Measurements from ENCODE around the gene ERBB4.

Gene ERBB4

DNA sequence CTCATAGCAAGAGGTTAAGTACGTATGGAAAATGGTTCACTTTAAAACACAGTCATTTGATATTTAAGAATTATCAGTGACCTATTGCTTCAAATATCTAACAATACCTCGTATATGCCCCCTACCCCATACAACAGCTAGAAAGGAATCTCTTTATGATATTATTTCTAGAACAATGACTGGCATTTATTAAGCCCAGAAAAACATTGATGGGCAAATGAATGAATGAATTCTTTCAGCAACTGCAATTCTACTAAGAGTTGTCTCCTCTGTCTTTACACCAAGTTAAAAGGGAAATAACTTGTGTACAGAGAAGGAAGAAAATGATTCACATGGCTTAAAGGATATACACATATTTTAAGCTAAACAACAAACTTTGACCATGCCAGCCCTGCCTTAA lies 384.7 kb downstream of the ERBB4 start:
- TF ChIP-seq CTCF (IDR thresholded peaks at IDR 0.05; ENCODE audit: low read depth, low read length), result no peak
- no peak for DNase-seq (ENCODE audit: low read depth in 2 of 2)

DNA sequence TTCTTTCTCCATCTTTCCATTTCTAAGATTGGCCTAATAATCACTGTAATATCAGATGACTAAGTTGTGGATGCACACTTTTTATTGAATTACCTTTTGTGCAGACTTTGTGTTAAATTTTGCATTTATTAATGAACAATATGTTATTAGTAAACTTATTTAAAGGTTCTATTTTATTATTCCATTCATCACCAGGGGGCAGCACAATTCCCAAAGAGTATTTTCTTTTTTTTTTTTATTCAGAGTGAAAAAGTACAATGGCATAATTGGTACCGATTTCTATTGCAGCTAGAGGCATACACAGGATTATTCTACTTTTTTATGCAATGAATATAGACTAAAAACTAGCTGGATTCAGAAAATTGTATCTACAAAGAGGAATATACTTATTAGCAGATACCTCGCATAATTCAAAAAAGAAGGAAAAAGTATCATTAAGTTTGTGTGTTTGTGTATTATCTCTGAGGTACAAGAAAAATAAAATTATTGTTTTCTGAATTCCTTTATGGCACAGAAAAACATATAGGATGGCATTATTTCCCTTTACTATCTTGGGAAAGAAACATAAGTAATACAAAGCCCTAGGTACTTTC lies 390.6 kb downstream of the ERBB4 start:
- H3K4me3 ChIP-seq (replicated peaks in 1 of 2; ENCODE audit: low read depth in 2 of 2, low read length in 2 of 2), result no peak overlapping the region
- TF ChIP-seq CTCF (IDR thresholded peaks at IDR 0.05; ENCODE audit: low read depth, low read length), result peak; percentile 41
- DNase-seq (ENCODE audit: low read depth in 2 of 2), result peak; percentile 29 to 44

More for the DNA sequence above, 384.7 kb downstream of the ERBB4 start:
- H3K4me3 ChIP-seq (replicated peaks in 1 of 2; ENCODE audit: low read depth in 2 of 2, low read length in 2 of 2), result no peak overlapping the region

DNA sequence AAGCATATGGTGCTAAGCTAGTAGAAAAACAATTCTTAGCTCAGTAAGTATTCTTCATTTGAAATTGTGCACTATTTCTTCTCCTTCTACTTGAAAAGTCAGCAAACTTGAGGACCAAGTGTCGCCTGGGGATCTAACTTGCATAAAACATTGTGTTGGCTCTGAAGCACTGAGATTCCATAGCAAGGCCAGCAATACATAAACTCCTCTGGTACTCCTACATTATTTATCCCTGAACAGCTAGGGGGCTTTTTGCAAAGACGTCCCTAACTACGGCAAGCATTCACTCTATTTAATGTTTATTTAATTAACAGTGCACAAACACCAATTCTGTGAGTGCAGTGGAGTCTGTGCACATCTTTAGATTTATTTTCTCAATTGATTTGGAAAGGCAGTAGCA lies 392.2 kb downstream of the ERBB4 start:
- DNase-seq (ENCODE audit: low read depth in 2 of 2), result no peak
- no peak for TF ChIP-seq CTCF (IDR thresholded peaks at IDR 0.05; ENCODE audit: low read depth, low read length)
- H3K4me3 ChIP-seq (replicated peaks in 1 of 2; ENCODE audit: low read depth in 2 of 2, low read length in 2 of 2), result no peak overlapping the region

- TF ChIP-seq CTCF (IDR thresholded peaks at IDR 0.05; ENCODE audit: low read depth, low read length), result no peak
- H3K4me3 ChIP-seq (replicated peaks in 1 of 2; ENCODE audit: low read depth in 2 of 2, low read length in 2 of 2), result no peak overlapping the region
- DNase-seq (ENCODE audit: low read depth in 2 of 2), result peak; percentile 22 to 75
These were observed 393.5 kb downstream of the ERBB4 start for GRCh38 chr2:212145121-212145520.

DNA sequence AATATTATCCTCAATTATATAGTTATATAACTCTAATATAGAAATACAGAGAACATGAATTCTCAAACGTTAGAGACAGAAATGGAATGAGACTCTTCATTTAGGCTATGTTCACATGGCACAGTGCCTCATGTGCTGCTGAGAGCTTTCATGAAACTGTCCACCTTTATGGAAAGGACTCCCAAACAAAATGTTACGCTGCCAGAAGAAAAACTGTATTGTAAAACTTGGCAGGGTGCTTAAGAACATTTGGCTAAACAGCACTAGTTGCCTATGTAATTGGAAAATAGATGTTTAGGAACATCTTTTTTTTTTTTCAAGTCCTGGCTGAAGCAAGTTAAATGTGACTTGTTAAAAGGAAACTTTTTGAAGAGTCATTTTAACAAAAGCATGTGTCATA lies 396.0 kb downstream of the ERBB4 start:
- DNase-seq (ENCODE audit: low read depth in 2 of 2), result no peak
- H3K4me3 ChIP-seq (replicated peaks in 1 of 2; ENCODE audit: low read depth in 2 of 2, low read length in 2 of 2), result no peak overlapping the region
- no peak for TF ChIP-seq CTCF (IDR thresholded peaks at IDR 0.05; ENCODE audit: low read depth, low read length)

DNA sequence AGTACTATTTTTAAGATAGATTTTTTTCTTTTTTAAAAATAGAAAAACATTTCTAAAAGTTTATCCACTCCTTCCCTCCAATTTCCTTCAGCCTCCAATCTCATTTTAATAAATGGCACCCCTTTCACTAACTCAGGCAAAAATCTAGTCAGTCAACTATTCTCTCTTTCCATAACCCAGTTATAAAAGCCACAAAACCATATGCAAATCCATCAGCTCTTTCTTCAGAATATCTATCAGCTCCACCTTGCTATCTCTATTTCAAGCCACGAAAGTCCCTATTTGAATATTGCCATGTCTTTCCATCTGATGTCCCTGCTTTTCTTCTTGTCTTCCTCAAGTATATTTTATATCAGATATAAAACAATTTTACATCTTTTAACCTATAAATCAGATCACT lies 397.1 kb downstream of the ERBB4 start:
- no peak for DNase-seq (ENCODE audit: low read depth in 2 of 2)
- no peak for TF ChIP-seq CTCF (IDR thresholded peaks at IDR 0.05; ENCODE audit: low read depth, low read length)

GRCh38 chr2:212136216-212136795 lies 402.3 kb downstream of the ERBB4 start:
- TF ChIP-seq CTCF (IDR thresholded peaks at IDR 0.05; ENCODE audit: low read depth, low read length), result no peak
- DNase-seq (ENCODE audit: low read depth in 2 of 2), result no peak
- no peak overlapping the region for H3K4me3 ChIP-seq (replicated peaks in 1 of 2; ENCODE audit: low read depth in 2 of 2, low read length in 2 of 2)

More for the DNA sequence above, 397.1 kb downstream of the ERBB4 start:
- H3K4me3 ChIP-seq (replicated peaks in 1 of 2; ENCODE audit: low read depth in 2 of 2, low read length in 2 of 2), result no peak overlapping the region

Measured in cardiac fibroblast (primary cell).